AG04450 (cell line): ENCODE measurements around the gene ANKS1B. TPM values are rescaled to one million over a fixed set of nuclear protein-coding genes. Genes with fewer than 3 reads are reported as not detected.

ENCODE experiments used
- CTCF ChIA-PET: fragments of 300-600, 350-600 bp; formaldehyde crosslinking; extraction: SDS; loops from one replicate; lab custom pipeline; 2022; ENCODE audit warnings: antibody characterized with exemption, inconsistent platforms; lab: Charles Lee
- POLR2A ChIA-PET: fragments of 350-600 bp; formaldehyde crosslinking; extraction: SDS; loops from one replicate; lab custom pipeline; 2021; ENCODE audit warnings: antibody characterized with exemption, inconsistent platforms; lab: Yijun Ruan, JAX
- DNase-seq: peaks from one replicate; pipeline ENCODE4 v3.0.0-alpha.2; 2011; ENCODE audit warnings: low read depth, low spot score
- H3K27ac ChIP-seq: one replicate; pipeline ENCODE4 v1.5.1; 2012; ENCODE audit warnings: low read depth, low read length, control low read depth
- H3K27me3 ChIP-seq: one replicate; pipeline ENCODE4 v1.6.0; 2012; ENCODE audit warnings: low read length; ENCODE audit not compliant: control insufficient read depth, insufficient read depth
- H3K4me3 ChIP-seq: 2 replicates; pipeline ENCODE4 v1.5.1; 2011; ENCODE audit warnings: mild to moderate bottlenecking, low read depth, low read length, control low read depth
- H3K9me3 ChIP-seq: 2 replicates; pipeline ENCODE4 v1.5.1; 2012; ENCODE audit warnings: low read length; ENCODE audit not compliant: control insufficient read depth, insufficient read depth
- polyA plus RNA-seq: library from polyadenylated mRNA; depleted of rRNA; stranded (reverse); fragments of >200 nt; gene quantifications from 2 replicates; pipeline ENCODE4 v1.2.3, GENCODE V29; 2011
- TF ChIP-seq, protein P1 (sequence below): IDR thresholded peaks from 2 replicates; pipeline ENCODE4 v1.5.1; 2011; ENCODE audit warnings: low read depth, low read length, control low read depth, inconsistent platforms

The ANKS1B gene
- polyA plus RNA-seq, 1 experiment: 0.22 TPM

DNA sequence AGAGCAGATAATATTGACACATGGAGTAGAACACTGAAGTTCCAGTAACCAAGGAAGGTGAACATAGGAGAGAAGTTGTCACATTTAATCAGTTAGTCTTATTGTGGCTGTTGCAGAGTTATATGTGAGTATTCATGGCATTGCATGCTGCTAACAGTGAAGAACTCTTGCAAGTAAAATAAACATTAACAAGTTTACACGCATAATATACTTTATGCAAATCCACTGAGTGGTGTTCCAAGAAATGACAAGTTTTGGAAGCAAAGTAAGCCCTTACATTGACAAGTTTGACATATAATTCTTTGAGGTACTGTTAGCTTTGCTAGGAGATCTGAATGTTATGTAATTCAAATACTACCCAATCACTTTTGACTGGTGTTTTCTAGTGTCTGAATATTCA is 125.6 kb downstream of the ANKS1B start:
- POLR2A ChIA-PET: no interaction called here
- TF ChIP-seq, protein P1, sequence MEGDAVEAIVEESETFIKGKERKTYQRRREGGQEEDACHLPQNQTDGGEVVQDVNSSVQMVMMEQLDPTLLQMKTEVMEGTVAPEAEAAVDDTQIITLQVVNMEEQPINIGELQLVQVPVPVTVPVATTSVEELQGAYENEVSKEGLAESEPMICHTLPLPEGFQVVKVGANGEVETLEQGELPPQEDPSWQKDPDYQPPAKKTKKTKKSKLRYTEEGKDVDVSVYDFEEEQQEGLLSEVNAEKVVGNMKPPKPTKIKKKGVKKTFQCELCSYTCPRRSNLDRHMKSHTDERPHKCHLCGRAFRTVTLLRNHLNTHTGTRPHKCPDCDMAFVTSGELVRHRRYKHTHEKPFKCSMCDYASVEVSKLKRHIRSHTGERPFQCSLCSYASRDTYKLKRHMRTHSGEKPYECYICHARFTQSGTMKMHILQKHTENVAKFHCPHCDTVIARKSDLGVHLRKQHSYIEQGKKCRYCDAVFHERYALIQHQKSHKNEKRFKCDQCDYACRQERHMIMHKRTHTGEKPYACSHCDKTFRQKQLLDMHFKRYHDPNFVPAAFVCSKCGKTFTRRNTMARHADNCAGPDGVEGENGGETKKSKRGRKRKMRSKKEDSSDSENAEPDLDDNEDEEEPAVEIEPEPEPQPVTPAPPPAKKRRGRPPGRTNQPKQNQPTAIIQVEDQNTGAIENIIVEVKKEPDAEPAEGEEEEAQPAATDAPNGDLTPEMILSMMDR: no peak
- no peaks in the 10 kb centered on the region for H3K27me3 ChIP-seq
- no peaks in the 10 kb centered on the region for H3K9me3 ChIP-seq
- H3K4me3 ChIP-seq: no peak overlapping the region
- H3K27ac ChIP-seq: no peak overlapping the region
- CTCF ChIA-PET: interaction anchor here (0.6 kb wide), 1 partner anchor 125 kb away, joined by 3 read pairs; no protein-coding TSS in a partner anchor
- no peak for DNase-seq

DNA sequence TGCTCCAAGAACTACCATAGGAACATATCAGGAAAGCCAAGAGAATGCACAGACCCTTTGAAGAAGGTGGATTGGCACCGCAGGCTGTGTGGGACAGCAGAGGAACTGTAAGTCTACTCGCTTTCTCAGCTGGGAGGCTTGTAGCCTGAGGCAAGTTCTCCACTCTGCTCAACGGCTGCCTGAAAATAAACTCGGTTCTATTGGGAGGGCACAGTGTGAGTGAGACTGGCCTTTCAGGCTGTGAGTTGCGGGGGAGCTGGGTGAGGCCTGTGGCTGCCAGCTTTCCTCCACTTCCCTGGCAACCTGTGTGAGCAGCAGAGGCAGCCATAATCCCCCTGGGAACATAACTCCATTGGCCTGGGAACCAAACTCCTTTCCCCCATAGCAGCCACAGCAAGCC is 132.1 kb downstream of the ANKS1B start:
- no peaks in the 10 kb centered on the region for H3K27me3 ChIP-seq
- no peak for DNase-seq
- H3K27ac ChIP-seq: no peak overlapping the region
- no peaks in the 10 kb centered on the region for H3K9me3 ChIP-seq
- ChIA-PET POLR2A (interaction anchor here (1.1 kb wide), 1 partner anchor 12 kb away, joined by 3 read pairs; no protein-coding TSS in a partner anchor), CTCF (no interaction called here)
- no peak overlapping the region for H3K4me3 ChIP-seq
- TF ChIP-seq, protein P1: no peak

DNA sequence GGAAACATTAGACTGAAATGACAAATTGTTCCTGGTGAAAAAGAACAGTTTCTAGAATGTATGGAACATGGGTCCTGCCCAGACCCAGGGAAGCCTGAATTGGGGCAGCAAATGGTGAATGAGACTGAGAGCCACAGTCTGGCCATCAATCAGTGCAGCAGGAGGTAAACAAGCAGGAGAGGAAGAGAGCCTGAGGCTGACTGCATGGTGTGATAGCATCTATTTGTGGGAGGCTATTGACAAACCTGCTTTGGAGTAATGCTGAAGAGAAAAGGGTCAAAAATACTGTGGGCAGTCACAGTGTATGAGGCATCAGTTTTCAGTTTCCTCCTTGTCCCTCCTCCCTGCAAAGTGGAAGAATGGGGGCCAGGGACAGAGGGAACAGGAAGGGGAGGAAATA is 136.8 kb downstream of the ANKS1B start:
- POLR2A ChIA-PET: no interaction called here
- TF ChIP-seq, protein P1: no peak
- H3K4me3 ChIP-seq: no peak overlapping the region
- CTCF ChIA-PET: no interaction called here
- no peaks in the 10 kb centered on the region for H3K27me3 ChIP-seq
- no peak for DNase-seq
- no peak overlapping the region for H3K27ac ChIP-seq
- H3K9me3 ChIP-seq: no peaks in the 10 kb centered on the region

DNA sequence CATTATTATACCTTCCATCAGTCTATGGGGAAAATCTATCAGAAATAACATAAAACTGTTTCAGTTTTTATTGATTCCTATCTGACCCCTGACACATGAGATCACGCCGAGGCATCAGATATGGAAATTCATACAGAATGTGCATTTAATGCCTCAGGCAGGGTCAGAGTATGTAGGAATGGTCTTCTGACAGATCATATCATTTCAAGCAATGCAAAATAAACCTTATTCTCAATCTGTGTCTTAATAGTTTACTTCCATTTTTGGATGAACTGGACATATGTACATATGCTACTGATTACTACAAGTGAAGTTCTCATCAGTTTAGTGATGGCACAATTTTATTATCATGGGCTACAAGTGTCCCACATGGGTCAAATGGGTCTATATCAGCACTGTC is 150.0 kb downstream of the ANKS1B start:
- Histone ChIP-seq H3K4me3 (no peak overlapping the region), H3K27ac (no peak overlapping the region), H3K9me3 (no peaks in the 10 kb centered on the region), H3K27me3 (no peaks in the 10 kb centered on the region)
- ChIA-PET POLR2A (no interaction called here), CTCF (no interaction called here)
- TF ChIP-seq, protein P1: no peak
- no peak for DNase-seq

DNA sequence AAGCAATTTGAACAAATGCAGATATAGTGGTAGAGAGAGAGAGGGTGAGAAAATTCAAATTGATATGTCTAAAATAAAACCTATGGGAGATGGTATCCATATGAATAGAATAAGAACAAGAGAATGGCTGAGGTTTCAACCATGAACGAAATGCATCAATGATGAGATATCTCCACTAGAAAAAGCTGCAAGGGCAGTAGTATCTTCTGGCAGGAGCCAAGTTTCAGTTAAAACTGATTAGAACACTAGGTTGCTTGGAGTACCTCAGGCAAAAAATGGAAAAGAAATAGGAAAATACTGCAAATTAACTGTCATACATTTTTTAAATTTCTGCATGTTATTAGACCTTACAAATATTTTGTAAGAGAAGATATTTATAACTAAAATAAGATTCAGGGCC is 151.3 kb downstream of the ANKS1B start:
- ChIA-PET CTCF (no interaction called here), POLR2A (no interaction called here)
- no peaks in the 10 kb centered on the region for H3K27me3 ChIP-seq
- no peak for DNase-seq
- TF ChIP-seq, protein P1: no peak
- H3K9me3 ChIP-seq: no peaks in the 10 kb centered on the region
- no peak overlapping the region for H3K4me3 ChIP-seq
- no peak overlapping the region for H3K27ac ChIP-seq
